ENCODE data around the gene MAEA. TPM values are rescaled to one million over a fixed set of nuclear protein-coding genes. Genes with fewer than 3 reads are reported as not detected.
A peak's percentile ranks its signal among the peaks of the same experiment; 100 is the strongest.

MAEA gene
- total RNA-seq, 4 donors from 2014 or later: 66.2 to 140 (median 83.2) TPM

GRCh38 chr4:1346781-1347409 is 57.2 kb downstream of the MAEA start, which contains the start of gene UVSSA:
Gene UVSSA (plus strand): TSS chr4:1347208. CDS start chr4:1348092, 884 bp downstream.
- peaks cover 0 to 48% (median 9%) of the 10 kb centered on the region in 4 donors for H3K4me1 ChIP-seq
- H3K9me3 ChIP-seq: no peaks in the 10 kb centered on the region
- H3K36me3 ChIP-seq: peaks cover 0 to 15% (median 0%) of the 10 kb centered on the region in 3 donors

GRCh38 chr4:1347410-1347864 is 57.7 kb downstream of the MAEA start:
- Histone ChIP-seq H3K4me3 (peak overlapping the region; percentile 63 to 95 (median 84)), H3K9me3 (no peaks in the 10 kb centered on the region), H3K27me3 (no peaks in the 10 kb centered on the region), H3K4me1 (peaks cover 0 to 53% (median 9%) of the 10 kb centered on the region in 4 donors), H3K36me3 (peaks cover 0 to 17% (median 0%) of the 10 kb centered on the region in 3 donors), H3K27ac (peak overlapping the region; percentile 97 to 98 (median 98))
- peak; percentile 33 to 57 for DNase-seq (ENCODE audit: low spot score in 2 of 2)
- TF ChIP-seq EP300 (IDR thresholded peaks at IDR 0.05) (no peak), POLR2A (IDR thresholded peaks at IDR 0.05) (peak in 1 of 2 donors; percentile 18)
- TF ChIP-seq, protein P1, sequence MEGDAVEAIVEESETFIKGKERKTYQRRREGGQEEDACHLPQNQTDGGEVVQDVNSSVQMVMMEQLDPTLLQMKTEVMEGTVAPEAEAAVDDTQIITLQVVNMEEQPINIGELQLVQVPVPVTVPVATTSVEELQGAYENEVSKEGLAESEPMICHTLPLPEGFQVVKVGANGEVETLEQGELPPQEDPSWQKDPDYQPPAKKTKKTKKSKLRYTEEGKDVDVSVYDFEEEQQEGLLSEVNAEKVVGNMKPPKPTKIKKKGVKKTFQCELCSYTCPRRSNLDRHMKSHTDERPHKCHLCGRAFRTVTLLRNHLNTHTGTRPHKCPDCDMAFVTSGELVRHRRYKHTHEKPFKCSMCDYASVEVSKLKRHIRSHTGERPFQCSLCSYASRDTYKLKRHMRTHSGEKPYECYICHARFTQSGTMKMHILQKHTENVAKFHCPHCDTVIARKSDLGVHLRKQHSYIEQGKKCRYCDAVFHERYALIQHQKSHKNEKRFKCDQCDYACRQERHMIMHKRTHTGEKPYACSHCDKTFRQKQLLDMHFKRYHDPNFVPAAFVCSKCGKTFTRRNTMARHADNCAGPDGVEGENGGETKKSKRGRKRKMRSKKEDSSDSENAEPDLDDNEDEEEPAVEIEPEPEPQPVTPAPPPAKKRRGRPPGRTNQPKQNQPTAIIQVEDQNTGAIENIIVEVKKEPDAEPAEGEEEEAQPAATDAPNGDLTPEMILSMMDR (IDR thresholded peaks at IDR 0.05): peak in 1 of 5 experiments; percentile 27
- 0% methylated on average over 14 to 18 of the region's 43 CpGs for WGBS, 2 donors

More at GRCh38 chr4:1346781-1347409, 57.2 kb downstream of the MAEA start, which contains the start of gene UVSSA:
- TF ChIP-seq POLR2A (IDR thresholded peaks at IDR 0.05) (peak; percentile 95), EP300 (IDR thresholded peaks at IDR 0.05) (peak; percentile 87 to 99)
- TF ChIP-seq, protein P1 (IDR thresholded peaks at IDR 0.05): peak in 1 of 5 experiments; percentile 8
- peak; percentile 99 to 100 for DNase-seq (ENCODE audit: low spot score in 2 of 2)
- WGBS, 2 donors: 1 to 2% methylated on average over 24 to 44 of the region's 76 CpGs
- H3K4me3 ChIP-seq: peak within 1 kb of the TSS; percentile 79 to 96 (median 92)
- H3K27ac ChIP-seq: peak within 1 kb of the TSS; percentile 97 to 98 (median 98)
- H3K27me3 ChIP-seq: no peaks in the 10 kb centered on the region

DNA sequence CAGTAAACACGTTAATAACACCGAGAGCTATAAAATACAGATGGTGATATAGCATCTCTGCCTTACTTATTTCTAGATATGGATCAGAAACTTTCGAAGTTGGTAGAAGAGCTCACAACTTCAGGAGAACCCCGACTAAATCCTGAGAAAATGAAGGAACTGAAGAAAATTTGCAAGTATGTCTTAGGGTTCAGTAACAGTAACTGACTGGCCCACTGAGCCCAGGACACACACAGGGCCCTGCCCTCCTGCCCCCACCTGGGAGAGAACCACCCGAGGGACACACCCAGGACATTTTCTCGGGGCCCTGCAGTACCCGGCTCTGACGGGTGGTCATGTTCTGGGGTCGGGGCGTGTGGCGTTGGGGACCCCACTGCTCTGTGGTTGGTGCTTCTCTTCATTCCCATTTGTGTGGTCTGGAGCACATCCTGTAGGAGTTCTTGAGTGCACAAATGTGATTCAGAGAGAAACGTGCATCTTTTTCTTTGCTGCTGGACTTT is 58.4 kb downstream of the MAEA start:
- H3K9me3 ChIP-seq: no peaks in the 10 kb centered on the region
- TF ChIP-seq EP300 (IDR thresholded peaks at IDR 0.05) (no peak), POLR2A (IDR thresholded peaks at IDR 0.05) (no peak)
- TF ChIP-seq, protein P1 (IDR thresholded peaks at IDR 0.05): no peak
- peaks cover 0 to 24% (median 0%) of the 10 kb centered on the region in 3 donors for H3K36me3 ChIP-seq
- DNase-seq (ENCODE audit: low spot score in 2 of 2): no peak
- H3K4me3 ChIP-seq: peak overlapping the region; percentile 63 to 95 (median 84)
- no peaks in the 10 kb centered on the region for H3K27me3 ChIP-seq
- 65 to 70% methylated on average over 12 of the region's 12 CpGs for WGBS, 2 donors
- H3K4me1 ChIP-seq: peaks cover 0 to 53% (median 9%) of the 10 kb centered on the region in 4 donors
- peak overlapping the region; percentile 97 to 98 (median 98) for H3K27ac ChIP-seq

GRCh38 chr4:1348746-1349145 is 59.1 kb downstream of the MAEA start:
- no peaks in the 10 kb centered on the region for H3K9me3 ChIP-seq
- H3K36me3 ChIP-seq: peaks cover 0 to 31% (median 0%) of the 10 kb centered on the region in 3 donors
- no peaks in the 10 kb centered on the region for H3K27me3 ChIP-seq
- H3K4me3 ChIP-seq: no peak overlapping the region
- DNase-seq (ENCODE audit: low spot score in 2 of 2): no peak
- TF ChIP-seq EP300 (IDR thresholded peaks at IDR 0.05) (no peak), POLR2A (IDR thresholded peaks at IDR 0.05) (no peak)
- TF ChIP-seq, protein P1 (IDR thresholded peaks at IDR 0.05): no peak
- 84 to 92% methylated on average over 24 to 25 of the region's 25 CpGs for WGBS, 2 donors
- H3K27ac ChIP-seq: peak overlapping the region in 2 of 4 donors; percentile 98
- H3K4me1 ChIP-seq: peaks cover 0 to 53% (median 9%) of the 10 kb centered on the region in 4 donors

Measured in tibial nerve (tissue), 4 donors.